HepG2 (cell line): ENCODE data around the gene TBC1D1. TPM values are rescaled to one million over a fixed set of nuclear protein-coding genes. Genes with fewer than 3 reads are reported as not detected.
A peak's percentile ranks its signal among the peaks of the same experiment; 100 is the strongest.

Experiments
- ATAC-seq: fragments of 200-7000 bp; cut with Tn5 transposase; 3 replicates; pipeline ENCODE4 v1.9.1; 2020; ENCODE audit warnings: mild to moderate bottlenecking, moderate library complexity
- BruUV-seq: library from RNA; stranded (reverse); fragments of 400-500 nt; replicated peaks from 2 replicates; lab custom pipeline; 2021; lab: Mats Ljungman, UMichigan
- CTCF ChIA-PET: fragments of 300-600 bp; formaldehyde crosslinking; extraction: SDS; loops from one replicate; lab custom pipeline; 2021; ENCODE audit warnings: low total read pairs, inconsistent platforms, low intra/inter-chr PET ratio; lab: Yijun Ruan, JAX
- POLR2A ChIA-PET: fragments of 350-600 bp; sonication (Branson Sonifier 250); formaldehyde crosslinking; loops from one replicate; lab custom pipeline; 2020; ENCODE audit warnings: antibody characterized with exemption, inconsistent platforms; lab: Yijun Ruan, JAX
- DNase-seq: peaks from one replicate; pipeline ENCODE4 v3.0.0-alpha.2; 2015; ENCODE audit warnings: low spot score
- FAIRE-seq: peaks from 3 replicates; lab custom pipeline; 2011; peaks lifted over from hg19 to GRCh38; lab: Jason Lieb, UNC
- H2AFZ ChIP-seq: one replicate; pipeline ENCODE4 v1.6.1; 2011; ENCODE audit warnings: low read length, inconsistent platforms
- H3K27ac ChIP-seq: fragments of 300-600 bp; 3 replicates; pipeline ENCODE4 v1.8.0; 2011; ENCODE audit warnings: mixed run types, mild to moderate bottlenecking, mixed read lengths, low read length, inconsistent platforms; ENCODE audit not compliant: insufficient read depth; ENCODE audit errors: extremely low read length
- H3K27me3 ChIP-seq, 2 experiments: fragments of 200-600 bp in 1 of 2; 2 replicates in 1 of 2; 3 replicates in 1 of 2; pipeline versions ENCODE4 v1.6.0 to v1.8.0; 2011; ENCODE audit warnings: low read length in 2 of 2, mild to moderate bottlenecking in 2 of 2, moderate library complexity in 2 of 2, inconsistent platforms in 1 of 2; ENCODE audit not compliant: insufficient read depth in 2 of 2, control insufficient read depth in 1 of 2
- H3K36me3 ChIP-seq, 2 experiments: fragments of 200-600 bp in 1 of 2; replicated peaks in 1 of 2; 2 replicates in 1 of 2; 3 replicates in 1 of 2; pipeline versions ENCODE4 v1.5.1 to v1.8.0; 2011; ENCODE audit warnings: low read length in 2 of 2, inconsistent platforms in 1 of 2; ENCODE audit not compliant: insufficient read depth in 2 of 2, control insufficient read depth in 1 of 2
- H3K4me1 ChIP-seq: 2 replicates; pipeline ENCODE4 v1.5.1; 2012; ENCODE audit warnings: low read length, inconsistent platforms; ENCODE audit not compliant: insufficient read depth
- H3K4me2 ChIP-seq: 2 replicates; pipeline ENCODE4 v1.6.0; 2011; ENCODE audit warnings: low read depth, low read length, inconsistent platforms
- H3K4me3 ChIP-seq, 3 experiments: fragments of 200-600 bp in 1 of 3; sonication (generic), shearing (Covaris generic) in 1 of 3; replicated peaks in 1 of 3; 2 replicates each; pipeline ENCODE4 v1.5.1; 2011 to 2016; ENCODE audit warnings: low read length in 3 of 3, inconsistent platforms in 2 of 3, low read depth in 2 of 3, mild to moderate bottlenecking in 2 of 3, control low read depth in 1 of 3, mixed read lengths in 1 of 3; ENCODE audit not compliant: insufficient read depth in 1 of 3
- H3K79me2 ChIP-seq: one replicate; pipeline ENCODE4 v1.6.1; 2011; ENCODE audit warnings: low read length, inconsistent platforms; ENCODE audit not compliant: insufficient read depth
- H3K9ac ChIP-seq: 2 replicates; pipeline ENCODE4 v1.6.0; 2011; ENCODE audit warnings: mild to moderate bottlenecking, low read depth, low read length, inconsistent platforms; ENCODE audit not compliant: insufficient read depth
- H3K9me3 ChIP-seq: 2 replicates; pipeline ENCODE4 v1.5.1; 2012; ENCODE audit warnings: mild to moderate bottlenecking, low read length
- H4K20me1 ChIP-seq: 2 replicates; pipeline ENCODE4 v1.6.0; 2011; ENCODE audit warnings: inconsistent platforms, mild to moderate bottlenecking, low read length, moderate library complexity; ENCODE audit not compliant: insufficient read depth
- ATF4 ChIP-seq, 2 experiments: fragments of 450-650 bp in 1 of 2; sonication (generic) in 1 of 2; formaldehyde crosslinking; IDR thresholded peaks; 2 replicates each; pipeline versions ENCODE4 v1.5.0 to v1.8.0; 2020 to 2022; ENCODE audit warnings: mild to moderate bottlenecking in 1 of 2, missing genetic modification reagents in 1 of 2
- FOSL2 ChIP-seq: sonication (generic); formaldehyde crosslinking; IDR thresholded peaks from 2 replicates; pipeline ENCODE4 v1.4.0; 2020; ENCODE audit warnings: missing genetic modification reagents
- HMG20B ChIP-seq: conservative IDR thresholded peaks from 2 replicates; pipeline ENCODE4 v1.6.1; 2016; ENCODE audit warnings: missing genetic modification reagents, missing compliant biosample characterization
- POLR2AphosphoS5 ChIP-seq: IDR thresholded peaks from 2 replicates; pipeline ENCODE4 v1.6.1; 2012; ENCODE audit warnings: low read depth, low read length
- ZKSCAN1 ChIP-seq: fragments of 150-350 bp; IDR thresholded peaks from 2 replicates; pipeline ENCODE4 v1.6.1; 2014; ENCODE audit warnings: low read length
- whole genome bisulfite sequencing: methylation state at CpG from one replicate; pipeline ENCODE4 v1.1.6; 2017; ENCODE audit warnings: low lambda C conversion rate; 5-methylcytosine and 5-hydroxymethylcytosine counted together
- in situ Hi-C: cut with HindIII; loops from 2 replicates; pipeline ENCODE4 v1.10.0; 2017; ENCODE audit warnings: low pct_unique_long_range_greater_than_20kb; ENCODE audit not compliant: extremely low pct_ligation_motif_present
- intact Hi-C: fragments of 100-400 bp; cut with micrococcal nuclease; formaldehyde crosslinking; loops from one replicate; pipeline ENCODE4 v1.10.0; 2022; ENCODE audit not compliant: unreplicated experiment
- polyA plus RNA-seq, 8 experiments: library from polyadenylated mRNA; depleted of rRNA in 3 of 8; stranded (reverse) in 7 of 8; unstranded in 1 of 8; fragments of >200 nt; fragmentation: Illumina TruSeq in 4 of 8; extraction: Trizol in 4 of 8; gene quantifications; 2 replicates each; pipeline versions ENCODE4 v1.2.1 to v1.2.3, GENCODE V29; 2011 to 2016; ENCODE audit warnings: low read depth in 4 of 8, missing spikeins in 1 of 8, mixed read lengths in 1 of 8; ENCODE audit not compliant: insufficient read depth in 1 of 8
- total RNA-seq, 5 experiments: library from RNA; depleted of rRNA; stranded (reverse); fragments of >200 nt; fragmentation: Illumina TruSeq; extraction: Trizol; gene quantifications; 2 replicates each; pipeline ENCODE4 v1.2.3, GENCODE V29; 2016; ENCODE audit warnings: low read depth in 1 of 5

Gene TBC1D1
- total and polyA plus RNA-seq, 2 of the 13 experiments (the other 11 are each of a cell fraction or from before 2014, with no cell fraction given): 37.3 to 62.8 TPM

- Histone ChIP-seq H3K27ac (peak overlapping the region; percentile 98), H3K4me2 (no peak overlapping the region), H4K20me1 (no peaks in the 10 kb centered on the region), H3K9ac (no peak overlapping the region; the same call in 1 of the 2 replicates), H3K79me2 (no peaks in the 10 kb centered on the region), H2AFZ (no peak overlapping the region), H3K4me3 (no peak overlapping the region), H3K27me3 (no peaks in the 10 kb centered on the region), H3K4me1 (peaks cover 59% of the 10 kb centered on the region), H3K36me3 (no peaks in the 10 kb centered on the region), H3K9me3 (peaks cover 7% of the 10 kb centered on the region; the same call in 1 of the 2 replicates)
- DNase-seq: no peak
- FAIRE-seq: no peak
- no TSS peak for BruUV-seq
- no peak for ATAC-seq
- 89% methylated on average over 5 of the region's 5 CpGs for WGBS
- TF ChIP-seq HMG20B (CRISPR knock-in tag) (no peak), FOSL2 (0 out of 2 replicates have a peak, but pooled peaks have one; percentile 26), ATF4 (CRISPR knock-in tag; IDR thresholded peaks at IDR 0.05) (no peak)
- intact Hi-C loops: loop anchor here (2.0 kb wide), 1 partner anchor 91 kb away; no protein-coding TSS in a partner anchor
- POLR2A ChIA-PET: interaction anchor here (3.9 to 4.0 kb wide), 2 partner anchors 30 to 84 kb away, joined by 42 to 124 read pairs; no protein-coding TSS in a partner anchor
- CTCF ChIA-PET: no interaction called here
- in situ Hi-C loops: loop anchor here (5.0 kb wide), 1 partner anchor 36 kb away; no protein-coding TSS in a partner anchor
Observed at GRCh38 chr4:38163216-38164006, 272.5 kb downstream of the TBC1D1 start.

DNA sequence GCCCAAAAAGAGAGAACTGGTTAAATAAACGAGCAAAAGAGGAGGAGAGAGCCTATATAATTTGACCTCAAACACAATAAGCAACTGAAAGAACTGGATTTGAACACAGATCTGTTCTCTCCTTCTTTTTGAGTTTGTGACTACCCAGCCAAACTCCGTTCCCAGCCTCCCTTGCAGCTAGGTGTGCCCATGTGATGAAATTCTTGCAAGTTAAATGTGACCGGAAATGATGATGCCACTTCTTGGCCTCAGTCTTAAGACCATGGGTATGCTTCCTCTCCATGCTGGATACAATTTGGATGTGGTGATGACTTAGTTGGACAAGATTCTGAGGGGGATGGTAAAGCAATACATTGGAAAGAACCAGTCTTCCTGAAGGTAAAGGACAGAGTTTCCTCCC, 273.5 kb downstream of the TBC1D1 start:
- peaks cover 63% of the 10 kb centered on the region for H3K4me1 ChIP-seq
- intact Hi-C loops (no loop called here), in situ Hi-C loops (loop anchor here (5.0 kb wide), 1 partner anchor 37 kb away; no protein-coding TSS in a partner anchor)
- H3K4me2 ChIP-seq: no peak overlapping the region
- no peak overlapping the region for H3K27ac ChIP-seq
- ATAC-seq: no peak
- peaks cover 7% of the 10 kb centered on the region; the same call in 1 of the 2 replicates for H3K9me3 ChIP-seq
- H3K27me3 ChIP-seq: no peaks in the 10 kb centered on the region
- ChIA-PET CTCF (no interaction called here), POLR2A (no interaction called here)
- H3K36me3 ChIP-seq: no peaks in the 10 kb centered on the region
- DNase-seq: no peak
- no peak for TF ChIP-seq POLR2AphosphoS5
- TF ChIP-seq ZKSCAN1: peak; percentile 30; the same call in 1 of the 2 replicates
- H3K9ac ChIP-seq: no peak overlapping the region
- no peaks in the 10 kb centered on the region for H3K79me2 ChIP-seq
- H2AFZ ChIP-seq: no peak overlapping the region
- BruUV-seq: no TSS peak
- H4K20me1 ChIP-seq: no peaks in the 10 kb centered on the region
- 98% methylated on average over 3 of the region's 3 CpGs for WGBS
- FAIRE-seq: no peak
- no peak overlapping the region for H3K4me3 ChIP-seq
